ENCODE data around the gene EID2B.

The EID2B gene

DNA sequence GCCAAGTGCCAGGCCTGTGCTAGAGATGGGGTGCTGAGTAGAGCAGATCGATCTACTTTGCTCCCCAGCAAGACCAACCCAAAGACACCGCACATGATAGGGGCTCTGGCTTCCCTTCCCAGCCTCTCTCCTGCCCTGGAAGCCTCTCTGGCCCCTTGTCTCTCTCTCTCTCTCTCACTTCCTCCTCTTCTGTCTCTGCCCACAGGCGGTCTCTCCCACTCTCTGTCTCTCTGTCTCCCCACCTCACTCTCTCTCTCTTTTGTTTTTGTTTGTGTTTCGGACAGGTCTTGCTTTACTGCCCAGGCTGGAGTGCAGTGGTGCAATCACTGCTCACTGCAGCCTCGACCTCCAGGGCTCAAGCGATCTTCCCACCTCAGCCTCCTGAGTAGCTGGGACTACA, 16.4 kb downstream of the EID2B start:
- TF ChIP-seq, protein P1, sequence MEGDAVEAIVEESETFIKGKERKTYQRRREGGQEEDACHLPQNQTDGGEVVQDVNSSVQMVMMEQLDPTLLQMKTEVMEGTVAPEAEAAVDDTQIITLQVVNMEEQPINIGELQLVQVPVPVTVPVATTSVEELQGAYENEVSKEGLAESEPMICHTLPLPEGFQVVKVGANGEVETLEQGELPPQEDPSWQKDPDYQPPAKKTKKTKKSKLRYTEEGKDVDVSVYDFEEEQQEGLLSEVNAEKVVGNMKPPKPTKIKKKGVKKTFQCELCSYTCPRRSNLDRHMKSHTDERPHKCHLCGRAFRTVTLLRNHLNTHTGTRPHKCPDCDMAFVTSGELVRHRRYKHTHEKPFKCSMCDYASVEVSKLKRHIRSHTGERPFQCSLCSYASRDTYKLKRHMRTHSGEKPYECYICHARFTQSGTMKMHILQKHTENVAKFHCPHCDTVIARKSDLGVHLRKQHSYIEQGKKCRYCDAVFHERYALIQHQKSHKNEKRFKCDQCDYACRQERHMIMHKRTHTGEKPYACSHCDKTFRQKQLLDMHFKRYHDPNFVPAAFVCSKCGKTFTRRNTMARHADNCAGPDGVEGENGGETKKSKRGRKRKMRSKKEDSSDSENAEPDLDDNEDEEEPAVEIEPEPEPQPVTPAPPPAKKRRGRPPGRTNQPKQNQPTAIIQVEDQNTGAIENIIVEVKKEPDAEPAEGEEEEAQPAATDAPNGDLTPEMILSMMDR (IDR thresholded peaks at IDR 0.05) = no peak

GRCh38 chr19:39515551-39516191, 17.0 kb downstream of the EID2B start:
- TF ChIP-seq, protein P1 (IDR thresholded peaks at IDR 0.05) = no peak

GRCh38 chr19:39514840-39515550, 17.7 kb downstream of the EID2B start, which contains the start of gene SELENOV:
TSS of gene SELENOV (plus strand) at chr19:39515139. CDS start at chr19:39515213, 74 bp downstream.
- TF ChIP-seq, protein P1 (IDR thresholded peaks at IDR 0.05) = no peak

DNA sequence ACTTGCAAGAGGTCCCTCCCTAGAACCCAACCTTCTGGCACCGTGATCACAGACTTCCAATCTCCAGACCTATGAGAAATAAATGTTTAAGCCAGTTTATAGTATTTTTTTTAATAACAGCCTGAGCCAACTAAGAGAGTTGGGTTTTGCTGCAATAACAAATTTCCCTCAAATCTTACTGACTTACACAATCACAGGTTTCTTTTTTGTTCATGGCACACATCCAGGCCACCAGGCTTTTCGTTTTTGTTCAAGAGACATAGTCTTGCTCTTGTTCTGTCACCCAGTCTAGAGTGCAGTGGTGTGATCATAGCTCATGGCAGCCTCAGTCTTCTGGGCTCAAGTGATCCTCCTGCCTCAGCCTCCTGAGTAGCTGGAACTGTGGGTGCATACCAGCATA, 19.7 kb downstream of the EID2B start:
- TF ChIP-seq, protein P1 (IDR thresholded peaks at IDR 0.05) = no peak

DNA sequence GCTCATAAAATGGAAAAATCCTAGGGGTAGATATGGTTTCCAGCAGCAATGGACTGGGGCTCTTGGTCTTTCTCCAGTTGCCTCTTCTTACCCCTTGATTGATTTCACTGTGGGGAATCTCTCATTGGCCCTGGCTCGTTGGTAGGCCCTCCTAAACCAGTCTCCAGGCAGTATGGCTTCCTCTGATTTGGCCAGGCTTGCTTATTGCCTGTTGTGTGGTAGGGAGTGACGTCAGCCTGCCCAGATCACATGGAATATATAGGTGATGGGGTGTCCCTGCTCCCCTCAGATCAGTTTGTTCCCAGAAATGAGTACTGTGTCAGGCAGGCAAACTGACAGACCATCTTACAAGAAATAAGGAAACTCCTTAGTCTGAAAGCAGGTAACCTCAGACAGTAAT, 23.4 kb downstream of the EID2B start:
- TF ChIP-seq, protein P1 (IDR thresholded peaks at IDR 0.05) = no peak

DNA sequence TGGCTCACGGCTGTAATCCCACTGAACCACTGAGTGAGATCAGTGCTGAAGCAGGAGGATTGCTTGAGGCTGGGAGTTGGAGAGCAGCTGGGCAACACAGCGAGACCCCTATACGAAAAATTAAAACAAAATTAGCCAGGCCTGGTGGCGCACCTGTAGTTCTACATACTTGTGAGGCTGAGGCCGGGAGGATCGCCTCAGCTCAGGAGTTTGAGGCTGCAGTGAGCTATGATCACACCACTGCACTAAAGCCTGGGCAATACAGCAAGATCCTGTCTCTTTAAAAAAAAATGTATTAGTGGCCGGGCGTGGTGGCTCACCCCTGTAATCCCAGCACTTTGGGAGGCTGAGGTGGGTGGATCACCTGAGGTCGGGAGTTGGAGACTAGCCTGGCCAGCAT, 24.0 kb downstream of the EID2B start:
- TF ChIP-seq, protein P1 (IDR thresholded peaks at IDR 0.05) = no peak

GRCh38 chr19:39507715-39508364, 24.8 kb downstream of the EID2B start:
- TF ChIP-seq, protein P1 (IDR thresholded peaks at IDR 0.05) = no peak
